GM10847 (cell line): ENCODE data around the gene NUDT19.

Experiments
- POLR2A ChIP-seq: IDR thresholded peaks from 2 replicates; pipeline ENCODE4 v1.6.1; 2011; ENCODE audit not compliant: insufficient read length; ENCODE audit errors: extremely low read depth

Gene NUDT19

DNA sequence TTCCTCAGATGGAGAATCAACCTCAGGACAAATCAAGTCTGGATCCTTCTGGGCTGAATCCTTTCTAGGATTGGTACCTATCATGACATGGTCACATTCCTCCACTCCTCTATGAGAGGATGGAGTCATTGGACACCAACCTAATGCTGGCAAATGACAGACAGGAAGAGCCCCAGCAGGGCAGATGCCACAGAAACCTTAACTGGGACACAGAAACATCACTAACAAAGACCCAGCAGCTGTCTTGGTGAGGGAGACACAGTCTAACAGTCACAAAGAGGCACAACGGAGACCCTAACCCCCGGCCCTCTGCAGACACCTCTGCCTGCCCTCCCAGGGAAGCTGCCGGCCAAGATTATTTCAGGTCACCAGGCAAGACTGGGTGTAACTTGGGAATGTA lies 18.8 kb upstream of the NUDT19 start:
- no peak for TF ChIP-seq POLR2A

DNA sequence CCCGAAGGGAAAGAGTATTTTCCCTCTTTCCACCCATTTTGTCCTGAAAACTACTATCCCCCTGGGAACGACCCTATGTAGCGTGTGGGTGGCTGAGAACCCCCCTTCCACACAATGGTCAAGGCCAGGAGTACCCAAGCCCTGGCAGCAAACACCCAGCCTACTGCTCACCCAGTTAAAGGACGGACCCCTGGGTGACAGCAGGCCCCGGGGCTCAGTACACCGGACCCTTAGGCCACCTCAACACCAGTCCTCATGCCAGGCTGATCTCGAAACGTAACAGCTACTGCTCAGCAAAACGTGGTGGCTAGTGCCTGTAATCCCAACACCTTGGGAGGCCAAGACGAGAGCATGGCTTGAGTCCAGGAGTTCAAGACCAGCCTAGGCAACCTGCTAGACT lies 18.0 kb upstream of the NUDT19 start:
- TF ChIP-seq POLR2A = no peak

DNA sequence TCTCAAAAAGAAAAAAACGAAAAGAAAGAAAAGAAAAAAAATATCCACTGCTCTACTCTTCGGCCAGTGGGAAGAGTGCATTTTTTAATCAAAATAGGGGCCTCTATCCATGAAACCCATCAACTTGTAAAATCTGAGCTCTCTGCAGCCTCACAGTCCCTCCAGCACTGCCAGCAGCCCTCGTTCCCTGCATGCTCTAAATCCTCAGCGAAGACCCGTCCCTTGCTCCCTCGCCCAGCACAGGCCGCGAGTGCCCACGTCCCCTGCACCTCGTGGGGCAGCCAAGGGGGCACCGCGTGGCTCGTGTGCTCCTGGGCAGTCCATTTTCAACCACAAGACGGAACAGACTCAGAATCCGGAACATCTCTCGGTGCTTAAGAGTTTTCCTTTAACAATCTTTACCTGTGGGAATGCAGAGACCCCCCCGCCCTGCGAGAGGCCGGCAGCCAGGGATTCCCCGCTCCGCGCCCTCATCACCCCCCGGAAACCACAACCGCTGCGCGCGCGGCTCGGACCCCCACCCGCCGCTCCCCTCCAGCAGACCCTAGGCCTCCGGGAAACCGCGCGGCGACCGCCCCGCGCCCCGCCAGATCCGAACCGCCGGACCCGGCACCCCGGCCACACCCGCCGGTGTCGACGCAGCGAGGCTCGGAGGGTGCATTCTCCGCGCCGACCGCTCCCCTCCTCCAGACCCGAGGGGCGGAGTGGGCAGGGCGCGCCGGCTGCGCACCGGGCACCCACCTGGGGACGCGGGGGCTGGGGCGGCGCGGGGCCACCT lies 17.3 kb upstream of the NUDT19 start:
- no peak for TF ChIP-seq POLR2A

DNA sequence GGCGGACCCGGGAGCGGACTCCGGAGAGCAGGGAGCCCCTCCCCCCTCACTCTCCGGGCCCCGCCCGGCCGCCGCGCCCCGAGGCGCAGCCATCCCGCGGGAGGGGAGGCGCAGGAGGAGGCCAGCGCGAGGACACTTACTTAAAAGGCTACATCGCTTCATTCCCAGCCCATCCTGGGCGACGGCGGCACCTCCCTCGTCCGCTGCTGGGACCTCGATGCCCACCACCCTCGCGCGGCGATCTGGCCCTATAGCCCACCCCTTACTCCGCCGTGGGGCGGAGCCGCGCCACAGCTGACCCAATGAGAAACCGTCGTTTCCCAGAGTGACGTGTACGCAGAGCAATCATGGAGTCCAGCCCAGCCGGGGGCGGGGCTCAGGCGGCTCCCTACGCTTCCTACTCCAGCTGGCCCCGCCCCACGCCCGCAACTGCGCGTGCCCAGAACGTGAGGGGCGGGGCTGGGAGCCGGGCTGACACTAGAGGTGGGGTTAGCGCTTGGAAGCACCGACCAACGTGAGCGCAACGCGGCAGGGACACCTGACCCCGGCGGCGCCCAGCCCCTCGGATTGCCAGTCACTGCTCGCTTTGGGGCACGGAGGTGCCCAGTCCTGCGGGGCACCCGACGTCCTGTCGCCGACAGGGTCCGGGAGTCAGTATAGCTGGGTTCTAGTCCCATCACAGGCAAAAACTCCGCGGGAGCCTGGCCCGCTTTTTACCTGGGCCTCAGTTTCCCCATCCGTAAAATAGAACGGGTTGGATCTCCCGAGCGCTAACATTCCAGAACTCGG lies 16.5 kb upstream of the NUDT19 start, which contains the start of gene ANKRD27:
Gene ANKRD27, minus strand, starts transcription at position 250 of the 789 bp plus-strand sequence. CDS start 16,165 bp downstream, outside the sequence.
- TF ChIP-seq POLR2A = peak; percentile 54

DNA sequence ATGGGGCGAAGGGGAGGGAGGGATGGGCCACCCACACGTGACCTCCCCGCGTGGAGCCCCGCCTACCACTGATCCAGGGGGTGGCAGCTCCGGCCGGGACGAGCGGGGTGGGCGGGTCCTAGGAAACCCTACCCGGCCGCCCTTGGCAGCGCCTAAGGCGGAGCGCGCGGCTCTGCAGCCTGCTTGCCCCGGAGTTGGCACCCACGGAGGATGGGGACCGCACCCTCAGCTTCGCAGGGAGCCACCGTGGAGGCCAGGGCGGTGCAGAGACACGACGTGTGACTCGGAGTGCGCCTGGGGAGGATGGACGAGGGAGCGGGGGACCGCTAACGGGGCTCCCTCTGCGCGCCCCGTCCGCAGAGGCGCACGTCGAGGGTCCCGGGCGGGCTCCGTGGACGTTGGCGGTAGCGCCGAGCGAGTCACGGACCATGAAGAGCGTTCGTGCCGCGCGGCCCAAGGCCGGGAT lies 15.9 kb upstream of the NUDT19 start, which contains the start of gene RGS9BP:
Gene RGS9BP, plus strand, starts transcription at position 129 of the 466 bp plus-strand sequence. CDS start 416 bp downstream, outside the sequence.
- TF ChIP-seq POLR2A = no peak

DNA sequence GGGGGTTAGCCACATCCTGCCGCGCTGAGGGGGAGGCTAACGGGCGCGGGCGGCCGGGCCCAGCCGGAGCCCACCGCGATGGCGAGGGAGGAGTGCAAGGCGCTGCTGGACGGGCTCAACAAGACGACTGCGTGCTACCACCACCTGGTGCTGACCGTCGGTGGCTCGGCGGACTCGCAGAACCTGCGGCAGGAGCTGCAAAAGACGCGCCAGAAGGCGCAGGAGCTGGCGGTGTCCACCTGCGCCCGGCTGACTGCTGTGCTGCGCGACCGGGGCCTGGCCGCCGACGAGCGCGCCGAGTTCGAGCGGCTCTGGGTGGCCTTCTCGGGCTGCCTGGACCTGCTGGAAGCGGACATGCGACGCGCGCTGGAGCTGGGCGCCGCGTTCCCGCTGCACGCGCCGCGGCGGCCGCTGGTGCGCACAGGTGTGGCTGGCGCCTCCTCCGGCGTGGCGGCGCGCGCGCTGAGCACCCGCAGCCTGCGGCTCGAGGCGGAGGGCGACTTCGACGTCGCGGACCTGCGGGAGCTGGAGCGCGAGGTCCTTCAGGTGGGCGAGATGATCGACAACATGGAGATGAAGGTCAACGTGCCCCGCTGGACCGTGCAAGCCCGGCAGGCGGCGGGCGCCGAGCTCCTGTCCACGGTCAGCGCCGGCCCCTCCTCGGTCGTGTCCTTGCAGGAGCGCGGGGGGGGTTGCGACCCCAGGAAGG lies 15.3 kb upstream of the NUDT19 start:
- TF ChIP-seq POLR2A = no peak

DNA sequence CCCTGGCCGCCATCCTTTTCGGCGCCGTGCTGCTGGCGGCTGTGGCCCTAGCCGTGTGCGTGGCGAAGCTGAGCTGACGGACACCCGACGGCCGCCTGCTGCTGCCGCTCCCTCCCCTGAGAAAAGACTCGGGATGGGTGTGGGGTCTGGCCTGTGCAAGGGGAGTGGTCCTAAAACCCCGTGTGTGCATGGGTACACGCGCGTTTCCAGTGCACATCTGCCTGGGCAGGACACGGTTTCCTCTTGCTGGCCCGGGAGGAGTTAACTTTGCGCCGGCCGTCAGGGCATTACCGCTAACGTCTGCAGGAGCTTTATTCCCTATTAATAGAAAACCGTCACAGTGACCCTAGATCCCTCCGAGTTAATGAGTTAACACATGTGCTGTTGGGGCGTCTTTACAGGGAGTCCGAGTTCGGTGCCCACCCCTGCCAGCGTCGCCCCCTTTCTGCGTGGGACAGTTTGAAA lies 14.7 kb upstream of the NUDT19 start:
- TF ChIP-seq POLR2A = no peak

DNA sequence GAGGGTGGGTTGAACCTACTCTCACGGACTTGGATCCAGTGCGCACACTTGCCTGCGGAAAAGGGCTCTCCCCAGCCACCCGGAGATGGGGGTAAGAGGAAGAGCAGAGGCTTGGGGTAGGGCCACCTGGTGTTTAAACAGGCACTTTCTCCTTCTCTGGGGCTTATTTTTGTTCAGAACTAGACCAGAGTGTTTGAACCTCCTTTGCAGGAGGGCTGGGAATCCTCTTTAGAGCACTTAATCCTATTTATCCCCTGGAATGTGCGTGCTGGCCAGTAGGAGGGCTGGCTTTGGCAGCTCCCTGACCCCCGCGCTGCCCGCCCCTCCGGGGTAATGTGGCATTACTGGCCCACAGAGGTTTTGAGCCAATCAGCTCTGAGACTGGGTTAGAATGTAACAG lies 14.0 kb upstream of the NUDT19 start:
- TF ChIP-seq POLR2A = no peak

DNA sequence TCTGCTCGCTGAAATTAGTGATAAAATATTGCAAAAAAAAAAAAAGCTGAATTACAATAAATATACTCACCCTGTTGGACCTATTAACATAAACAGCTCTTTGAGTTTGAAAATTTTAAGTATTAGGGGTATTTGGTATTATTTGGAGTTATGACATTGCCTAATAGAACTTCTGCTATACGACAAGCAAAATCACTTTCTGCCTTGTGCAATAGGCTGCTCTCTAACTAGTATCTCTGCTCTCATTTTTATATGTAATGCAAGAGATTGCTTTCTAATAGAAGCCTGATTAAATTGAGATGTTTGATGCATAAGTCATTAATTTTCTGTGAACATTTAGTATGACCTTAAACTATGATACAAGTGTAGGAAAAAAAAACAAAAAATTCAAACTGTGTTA lies 10.6 kb upstream of the NUDT19 start:
- TF ChIP-seq POLR2A = no peak

DNA sequence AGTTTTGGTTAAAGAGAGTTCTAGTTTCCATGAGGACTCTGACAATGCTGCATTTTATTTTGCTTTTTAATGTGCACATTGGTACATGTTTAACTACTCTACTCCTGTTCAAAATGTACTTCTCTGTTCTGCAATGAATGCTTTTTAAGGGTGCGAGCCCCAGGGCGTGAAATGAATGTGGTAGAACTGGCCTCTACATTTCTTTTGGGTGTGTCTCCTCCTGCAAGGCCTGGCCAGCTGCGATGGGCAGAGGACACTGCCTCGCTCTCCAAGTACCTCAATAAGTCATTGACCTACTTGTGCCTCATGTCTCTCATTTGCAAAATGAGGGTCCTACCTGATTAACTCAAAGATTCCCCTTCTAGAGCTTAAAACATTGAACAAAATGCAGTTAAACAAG lies 9.3 kb upstream of the NUDT19 start:
- TF ChIP-seq POLR2A = no peak

DNA sequence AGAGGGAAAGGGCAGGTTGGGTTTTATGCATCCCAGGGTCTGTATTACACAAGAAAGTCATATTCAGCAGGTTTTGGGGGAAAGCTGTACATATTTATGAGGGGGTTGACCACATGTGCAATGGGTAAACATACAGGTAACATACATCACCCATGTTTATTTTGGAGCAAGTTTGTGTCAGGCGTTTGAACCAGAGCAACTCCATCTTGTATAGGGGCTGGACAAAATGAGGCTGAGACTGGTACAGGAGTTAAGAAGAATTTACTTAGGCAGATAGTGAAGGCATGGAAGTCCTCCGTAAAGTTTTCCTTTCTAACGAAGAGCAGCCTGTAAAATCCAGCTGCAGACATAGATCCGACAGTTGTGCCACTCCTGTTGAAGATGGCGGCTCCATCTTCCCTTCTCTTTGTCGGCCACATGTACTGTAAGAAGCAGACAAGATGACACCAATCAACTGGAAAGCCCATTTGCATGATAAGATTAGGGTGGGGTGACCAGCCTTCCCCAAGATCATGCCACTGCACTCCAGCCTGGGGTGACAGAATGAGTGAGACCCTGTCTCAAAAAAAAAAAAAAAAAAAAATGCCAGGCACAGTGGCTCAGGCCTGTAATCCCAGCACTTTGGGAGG lies 4.7 kb upstream of the NUDT19 start:
- TF ChIP-seq POLR2A = no peak

DNA sequence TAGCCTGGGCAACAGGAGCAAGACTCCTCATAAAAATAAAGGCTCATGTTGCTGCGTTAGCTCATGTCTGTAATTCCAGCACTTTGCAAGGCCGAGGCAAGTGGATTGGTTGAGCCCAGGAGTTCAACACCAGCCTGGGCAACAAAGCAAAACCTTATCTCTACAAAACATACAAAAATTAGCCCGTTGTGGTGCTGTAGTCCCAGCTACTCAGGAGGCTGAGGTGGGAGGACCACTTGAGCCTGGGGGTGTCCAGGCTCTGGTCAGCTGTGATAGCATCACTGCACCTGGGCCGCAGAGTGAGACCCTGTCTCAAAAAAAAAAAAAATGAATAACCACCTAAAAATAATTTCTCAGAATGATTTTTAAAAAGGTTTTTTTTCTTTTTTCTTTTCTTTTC lies 3.9 kb upstream of the NUDT19 start:
- TF ChIP-seq POLR2A = no peak

DNA sequence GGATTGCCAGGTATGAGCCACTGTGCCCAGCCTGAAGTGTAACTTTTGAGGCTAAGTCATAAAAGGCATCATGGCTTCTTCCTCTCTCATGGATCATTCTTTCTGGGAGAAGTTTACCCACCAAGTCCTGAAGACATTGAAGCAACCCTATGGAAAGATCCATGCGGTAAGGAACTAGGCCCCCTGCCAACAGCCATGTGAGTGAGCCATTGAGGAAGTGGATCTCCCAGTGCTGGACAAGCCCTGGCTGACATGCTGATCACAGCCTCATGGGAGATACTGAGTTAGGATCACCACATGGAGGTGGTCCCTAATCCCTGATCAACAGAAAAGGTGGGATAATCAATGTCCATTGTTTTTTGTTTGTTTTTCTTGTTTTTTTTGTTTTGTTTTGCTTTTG lies 3.3 kb upstream of the NUDT19 start:
- no peak for TF ChIP-seq POLR2A

DNA sequence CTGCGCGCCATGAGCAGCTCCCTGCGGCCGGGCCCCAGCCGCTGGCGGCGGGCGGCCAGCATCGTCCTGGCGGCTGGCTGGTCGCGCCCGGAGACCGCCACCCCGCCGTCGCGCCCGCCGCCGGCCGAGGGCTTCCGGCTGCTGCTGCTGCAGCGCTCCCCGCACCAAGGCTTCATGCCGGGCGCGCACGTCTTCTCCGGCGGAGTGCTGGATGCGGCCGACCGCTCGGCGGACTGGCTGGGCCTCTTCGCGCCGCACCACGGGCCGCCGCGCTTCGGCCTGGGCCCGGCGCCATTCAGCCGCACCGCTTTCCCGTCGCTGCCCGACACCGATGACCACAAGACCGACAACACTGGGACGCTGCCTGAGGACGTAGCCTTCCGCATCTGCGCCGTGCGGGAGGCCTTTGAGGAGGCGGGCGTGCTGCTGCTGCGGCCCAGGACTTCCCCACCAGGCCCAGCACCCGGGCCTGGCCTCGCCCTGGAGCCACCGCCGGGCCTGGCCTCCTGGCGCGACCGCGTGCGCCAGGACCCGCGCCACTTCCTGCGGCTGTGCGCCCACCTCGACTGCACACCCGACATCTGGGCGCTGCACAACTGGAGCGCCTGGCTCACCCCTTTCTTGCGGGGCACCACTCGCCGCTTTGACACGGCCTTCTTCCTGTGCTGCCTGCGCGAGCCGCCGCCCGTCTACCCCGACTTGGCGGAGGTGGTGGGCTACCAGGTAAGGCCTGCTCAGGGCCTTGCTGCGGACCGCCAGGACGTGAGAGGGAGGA lies 518 bp downstream of the NUDT19 start:
- TF ChIP-seq POLR2A = peak; percentile 40
